ENCODE results near the gene SAV1.

SAV1 gene

DNA sequence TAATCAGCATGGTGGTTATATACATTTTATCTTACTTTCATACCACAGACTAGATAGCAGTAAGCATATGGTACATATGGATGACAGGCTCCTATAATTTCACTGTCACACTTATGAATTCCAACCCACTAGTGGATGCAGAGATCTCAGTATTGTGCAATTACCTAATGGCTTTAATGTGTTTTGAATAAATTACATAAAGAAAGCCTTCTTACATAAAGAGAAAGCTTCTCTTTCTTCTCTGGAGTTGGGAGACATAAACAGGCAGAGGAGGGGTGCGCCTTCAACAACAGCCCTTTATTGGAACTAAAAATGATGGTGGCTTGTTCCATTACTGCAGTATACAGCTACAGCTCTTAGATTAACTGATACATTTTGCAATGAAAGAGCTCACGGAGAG is 52.6 kb downstream of the SAV1 start:
- no peak for TF ChIP-seq BACH2 (CRISPR knock-in tag; IDR thresholded peaks at IDR 0.05; ENCODE audit: borderline replicate concordance)
- TF ChIP-seq, protein P1, sequence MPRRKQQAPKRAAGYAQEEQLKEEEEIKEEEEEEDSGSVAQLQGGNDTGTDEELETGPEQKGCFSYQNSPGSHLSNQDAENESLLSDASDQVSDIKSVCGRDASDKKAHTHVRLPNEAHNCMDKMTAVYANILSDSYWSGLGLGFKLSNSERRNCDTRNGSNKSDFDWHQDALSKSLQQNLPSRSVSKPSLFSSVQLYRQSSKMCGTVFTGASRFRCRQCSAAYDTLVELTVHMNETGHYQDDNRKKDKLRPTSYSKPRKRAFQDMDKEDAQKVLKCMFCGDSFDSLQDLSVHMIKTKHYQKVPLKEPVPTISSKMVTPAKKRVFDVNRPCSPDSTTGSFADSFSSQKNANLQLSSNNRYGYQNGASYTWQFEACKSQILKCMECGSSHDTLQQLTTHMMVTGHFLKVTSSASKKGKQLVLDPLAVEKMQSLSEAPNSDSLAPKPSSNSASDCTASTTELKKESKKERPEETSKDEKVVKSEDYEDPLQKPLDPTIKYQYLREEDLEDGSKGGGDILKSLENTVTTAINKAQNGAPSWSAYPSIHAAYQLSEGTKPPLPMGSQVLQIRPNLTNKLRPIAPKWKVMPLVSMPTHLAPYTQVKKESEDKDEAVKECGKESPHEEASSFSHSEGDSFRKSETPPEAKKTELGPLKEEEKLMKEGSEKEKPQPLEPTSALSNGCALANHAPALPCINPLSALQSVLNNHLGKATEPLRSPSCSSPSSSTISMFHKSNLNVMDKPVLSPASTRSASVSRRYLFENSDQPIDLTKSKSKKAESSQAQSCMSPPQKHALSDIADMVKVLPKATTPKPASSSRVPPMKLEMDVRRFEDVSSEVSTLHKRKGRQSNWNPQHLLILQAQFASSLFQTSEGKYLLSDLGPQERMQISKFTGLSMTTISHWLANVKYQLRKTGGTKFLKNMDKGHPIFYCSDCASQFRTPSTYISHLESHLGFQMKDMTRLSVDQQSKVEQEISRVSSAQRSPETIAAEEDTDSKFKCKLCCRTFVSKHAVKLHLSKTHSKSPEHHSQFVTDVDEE (CRISPR knock-in tag; IDR thresholded peaks at IDR 0.05) = no peak
- no peak for TF ChIP-seq CSDC2 (CRISPR knock-in tag; IDR thresholded peaks at IDR 0.05)
- no peak for TF ChIP-seq ZC3H10 (CRISPR knock-in tag; IDR thresholded peaks at IDR 0.05)
- no peak for TF ChIP-seq ZNF565 (CRISPR knock-in tag; conservative IDR thresholded peaks at IDR 0.05; ENCODE audit: low read depth)
- no peak for TF ChIP-seq ZNF8 (CRISPR knock-in tag; IDR thresholded peaks at IDR 0.05)
- no peak for ATAC-seq

GRCh38 chr14:50615056-50615455 is 53.0 kb downstream of the SAV1 start:
- no peak for ATAC-seq
- TF ChIP-seq ZNF8 (CRISPR knock-in tag; IDR thresholded peaks at IDR 0.05) (no peak), BACH2 (CRISPR knock-in tag; IDR thresholded peaks at IDR 0.05; ENCODE audit: borderline replicate concordance) (no peak), RARB (CRISPR knock-in tag; IDR thresholded peaks at IDR 0.05) (no peak), POU6F1 (CRISPR knock-in tag; IDR thresholded peaks at IDR 0.05; ENCODE audit: borderline replicate concordance, low read depth) (no peak), SNAI2 (CRISPR knock-in tag; IDR thresholded peaks at IDR 0.05) (no peak), ESRRG (CRISPR knock-in tag; IDR thresholded peaks at IDR 0.05) (no peak), TCF4 (CRISPR knock-in tag; IDR thresholded peaks at IDR 0.05; ENCODE audit: borderline replicate concordance) (no peak), ZNF70 (CRISPR knock-in tag; IDR thresholded peaks at IDR 0.05) (no peak), TOX (CRISPR knock-in tag; IDR thresholded peaks at IDR 0.05; ENCODE audit: borderline replicate concordance) (no peak), ZFP3 (CRISPR knock-in tag; IDR thresholded peaks at IDR 0.05) (no peak), PPARA (CRISPR knock-in tag; IDR thresholded peaks at IDR 0.05; ENCODE audit: borderline replicate concordance) (no peak), ZFP30 (CRISPR knock-in tag; IDR thresholded peaks at IDR 0.05) (no peak), ZNF565 (CRISPR knock-in tag; conservative IDR thresholded peaks at IDR 0.05; ENCODE audit: low read depth) (no peak), GLIS3 (CRISPR knock-in tag; IDR thresholded peaks at IDR 0.05) (no peak), ARNTL (CRISPR knock-in tag; IDR thresholded peaks at IDR 0.05; ENCODE audit: borderline replicate concordance, low read depth) (no peak), CSDC2 (CRISPR knock-in tag; IDR thresholded peaks at IDR 0.05) (no peak), CREB5 (CRISPR knock-in tag; IDR thresholded peaks at IDR 0.05; ENCODE audit: low read depth) (no peak)
- TF ChIP-seq, protein P2, sequence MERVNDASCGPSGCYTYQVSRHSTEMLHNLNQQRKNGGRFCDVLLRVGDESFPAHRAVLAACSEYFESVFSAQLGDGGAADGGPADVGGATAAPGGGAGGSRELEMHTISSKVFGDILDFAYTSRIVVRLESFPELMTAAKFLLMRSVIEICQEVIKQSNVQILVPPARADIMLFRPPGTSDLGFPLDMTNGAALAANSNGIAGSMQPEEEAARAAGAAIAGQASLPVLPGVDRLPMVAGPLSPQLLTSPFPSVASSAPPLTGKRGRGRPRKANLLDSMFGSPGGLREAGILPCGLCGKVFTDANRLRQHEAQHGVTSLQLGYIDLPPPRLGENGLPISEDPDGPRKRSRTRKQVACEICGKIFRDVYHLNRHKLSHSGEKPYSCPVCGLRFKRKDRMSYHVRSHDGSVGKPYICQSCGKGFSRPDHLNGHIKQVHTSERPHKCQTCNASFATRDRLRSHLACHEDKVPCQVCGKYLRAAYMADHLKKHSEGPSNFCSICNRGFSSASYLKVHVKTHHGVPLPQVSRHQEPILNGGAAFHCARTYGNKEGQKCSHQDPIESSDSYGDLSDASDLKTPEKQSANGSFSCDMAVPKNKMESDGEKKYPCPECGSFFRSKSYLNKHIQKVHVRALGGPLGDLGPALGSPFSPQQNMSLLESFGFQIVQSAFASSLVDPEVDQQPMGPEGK (CRISPR knock-in tag; IDR thresholded peaks at IDR 0.05; ENCODE audit: borderline replicate concordance) = no peak
- TF ChIP-seq, protein P1 (CRISPR knock-in tag; IDR thresholded peaks at IDR 0.05) = no peak
- TF ChIP-seq, protein P3, sequence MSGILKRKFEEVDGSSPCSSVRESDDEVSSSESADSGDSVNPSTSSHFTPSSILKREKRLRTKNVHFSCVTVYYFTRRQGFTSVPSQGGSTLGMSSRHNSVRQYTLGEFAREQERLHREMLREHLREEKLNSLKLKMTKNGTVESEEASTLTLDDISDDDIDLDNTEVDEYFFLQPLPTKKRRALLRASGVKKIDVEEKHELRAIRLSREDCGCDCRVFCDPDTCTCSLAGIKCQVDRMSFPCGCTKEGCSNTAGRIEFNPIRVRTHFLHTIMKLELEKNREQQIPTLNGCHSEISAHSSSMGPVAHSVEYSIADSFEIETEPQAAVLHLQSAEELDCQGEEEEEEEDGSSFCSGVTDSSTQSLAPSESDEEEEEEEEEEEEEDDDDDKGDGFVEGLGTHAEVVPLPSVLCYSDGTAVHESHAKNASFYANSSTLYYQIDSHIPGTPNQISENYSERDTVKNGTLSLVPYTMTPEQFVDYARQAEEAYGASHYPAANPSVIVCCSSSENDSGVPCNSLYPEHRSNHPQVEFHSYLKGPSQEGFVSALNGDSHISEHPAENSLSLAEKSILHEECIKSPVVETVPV (CRISPR knock-in tag; IDR thresholded peaks at IDR 0.05) = no peak

Data from SK-N-SH treated with all-trans-retinoic acid at 6 μM for 48 hours (cell line).